Chondrocyte (in vitro differentiated cells): ENCODE measurements around the gene GOLGA6L24. TPM values are rescaled to one million over a fixed set of nuclear protein-coding genes. Genes with fewer than 3 reads are reported as not detected.
A peak's percentile ranks its signal among the peaks of the same experiment; 100 is the strongest.
"Not testable (repeated sequence)": the region's sequence is repeated elsewhere in the genome, so short reads cannot be mapped to it uniquely, and the experiment has no call there.

ENCODE experiments used
- DNase-seq: peaks from one replicate; pipeline ENCODE4 v3.0.0; 2021; ENCODE audit warnings: mixed read lengths, low spot score
- H3K27ac Mint-ChIP-seq: one replicate; pipeline ENCODE4 v1.8.0; 2021; ENCODE audit warnings: mild to moderate bottlenecking, moderate library complexity, mixed read lengths; ENCODE audit not compliant: unreplicated experiment
- H3K27me3 Mint-ChIP-seq: 2 replicates; pipeline ENCODE4 v1.8.0; 2021; ENCODE audit warnings: low read depth, mixed read lengths
- H3K36me3 Mint-ChIP-seq: 2 replicates; pipeline ENCODE4 v1.8.0; 2021; ENCODE audit warnings: low read depth, mixed read lengths
- H3K4me1 Mint-ChIP-seq: 2 replicates; pipeline ENCODE4 v1.8.0; 2021; ENCODE audit warnings: low read depth, mild to moderate bottlenecking, mixed read lengths
- H3K4me3 Mint-ChIP-seq: one replicate; pipeline ENCODE4 v1.8.0; 2021; ENCODE audit warnings: mild to moderate bottlenecking, moderate library complexity, mixed read lengths; ENCODE audit not compliant: unreplicated experiment
- H3K9me3 Mint-ChIP-seq: 2 replicates; pipeline ENCODE4 v1.8.0; 2021; ENCODE audit warnings: low read depth, mixed read lengths
- long read RNA-seq: library from polyadenylated mRNA; stranded (forward); transcript quantifications from one replicate; pipeline ENCODE4 v2.0.0, GENCODE V29; 2021
- total RNA-seq: library from RNA; stranded (reverse); gene quantifications from 3 replicates; pipeline ENCODE4 v1.2.1, GENCODE V29; 2021

GOLGA6L24 gene
- total RNA-seq, result not detected in 3 replicates
- long read RNA-seq, result 0 reads

DNA sequence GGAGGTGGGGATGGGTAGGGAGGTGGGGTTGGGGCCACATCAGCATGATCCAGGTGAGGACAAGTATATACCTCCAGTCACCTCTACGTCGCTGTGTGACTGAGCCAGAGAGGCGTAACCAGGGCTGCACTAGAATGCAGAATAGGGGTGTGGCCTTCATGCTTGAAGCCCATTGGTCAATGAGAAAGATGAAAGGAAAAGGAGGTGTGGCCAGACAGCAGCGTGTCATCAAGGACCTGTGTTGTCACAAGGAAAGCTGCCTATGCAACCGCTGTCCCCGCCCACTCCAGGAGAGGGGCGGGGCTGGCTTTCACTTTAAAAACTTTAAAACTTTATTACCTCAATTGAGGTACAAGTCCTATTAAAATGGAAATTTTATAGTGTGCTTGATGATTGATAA lies at the start of gene GOLGA6L24:
Gene GOLGA6L24 (minus strand): TSS at position 101 of the 400 bp plus-strand sequence. CDS start 61 bp downstream, at position 40.
- H3K27me3 Mint-ChIP-seq, H3K27ac Mint-ChIP-seq, H3K4me3 Mint-ChIP-seq, H3K36me3 Mint-ChIP-seq, DNase-seq, H3K4me1 Mint-ChIP-seq, H3K9me3 Mint-ChIP-seq: not testable (repeated sequence)

GRCh38 chr15:28402774-28403435 lies 45.0 kb upstream of the GOLGA6L24 start:
- not testable (repeated sequence) for H3K9me3 Mint-ChIP-seq, H3K4me3 Mint-ChIP-seq, H3K27me3 Mint-ChIP-seq

GRCh38 chr15:28396022-28396421 lies 38.1 kb upstream of the GOLGA6L24 start:
- not testable (repeated sequence) for H3K27ac Mint-ChIP-seq, H3K9me3 Mint-ChIP-seq, H3K4me1 Mint-ChIP-seq, H3K36me3 Mint-ChIP-seq, H3K27me3 Mint-ChIP-seq, DNase-seq, H3K4me3 Mint-ChIP-seq

More at GRCh38 chr15:28402774-28403435, 45.0 kb upstream of the GOLGA6L24 start:
- H3K27ac Mint-ChIP-seq, DNase-seq, H3K4me1 Mint-ChIP-seq, H3K36me3 Mint-ChIP-seq: not testable (repeated sequence)

GRCh38 chr15:28380053-28380452 lies 22.2 kb upstream of the GOLGA6L24 start:
- not testable (repeated sequence) for H3K9me3 Mint-ChIP-seq, H3K27ac Mint-ChIP-seq, DNase-seq, H3K36me3 Mint-ChIP-seq, H3K27me3 Mint-ChIP-seq, H3K4me1 Mint-ChIP-seq, H3K4me3 Mint-ChIP-seq

DNA sequence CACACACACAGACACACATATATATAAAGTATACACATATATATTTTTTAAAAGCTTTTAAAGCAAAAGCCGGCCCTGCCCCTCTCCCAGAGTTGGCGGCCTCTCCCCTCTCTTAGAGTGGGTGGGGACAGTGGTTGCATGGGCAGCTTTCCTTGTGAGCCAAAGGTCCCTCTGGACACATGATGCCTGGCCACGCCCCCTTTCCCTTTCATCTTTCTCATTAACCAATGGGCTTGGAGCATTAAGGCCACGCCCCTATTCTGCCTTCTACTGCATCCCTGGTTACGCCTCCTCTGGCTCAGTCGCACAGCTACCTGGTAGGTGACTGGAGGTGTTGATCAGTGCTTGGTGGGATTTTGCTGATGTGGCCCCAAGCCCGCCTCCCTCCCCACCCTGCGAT lies 20.5 kb upstream of the GOLGA6L24 start, which contains the start of gene GOLGA8F:
Gene GOLGA8F (plus strand): TSS at position 301 of the 400 bp plus-strand sequence. CDS start 98 bp downstream, at position 399.
- H3K4me1 Mint-ChIP-seq, DNase-seq, H3K36me3 Mint-ChIP-seq, H3K4me3 Mint-ChIP-seq, H3K27me3 Mint-ChIP-seq, H3K9me3 Mint-ChIP-seq, H3K27ac Mint-ChIP-seq: not testable (repeated sequence)

- not testable (repeated sequence) for DNase-seq, H3K27ac Mint-ChIP-seq, H3K9me3 Mint-ChIP-seq, H3K27me3 Mint-ChIP-seq, H3K4me3 Mint-ChIP-seq, H3K4me1 Mint-ChIP-seq, H3K36me3 Mint-ChIP-seq
These were observed 7.6 kb upstream of the GOLGA6L24 start for GRCh38 chr15:28365502-28365901.

GRCh38 chr15:28322129-28322588 lies 35.7 kb downstream of the GOLGA6L24 start, which contains the start of gene HERC2:
TSS of gene HERC2 (minus strand) at chr15:28322179. CDS start at chr15:28321433, 746 bp downstream.
- H3K9me3 Mint-ChIP-seq, DNase-seq: not testable (repeated sequence)

DNA sequence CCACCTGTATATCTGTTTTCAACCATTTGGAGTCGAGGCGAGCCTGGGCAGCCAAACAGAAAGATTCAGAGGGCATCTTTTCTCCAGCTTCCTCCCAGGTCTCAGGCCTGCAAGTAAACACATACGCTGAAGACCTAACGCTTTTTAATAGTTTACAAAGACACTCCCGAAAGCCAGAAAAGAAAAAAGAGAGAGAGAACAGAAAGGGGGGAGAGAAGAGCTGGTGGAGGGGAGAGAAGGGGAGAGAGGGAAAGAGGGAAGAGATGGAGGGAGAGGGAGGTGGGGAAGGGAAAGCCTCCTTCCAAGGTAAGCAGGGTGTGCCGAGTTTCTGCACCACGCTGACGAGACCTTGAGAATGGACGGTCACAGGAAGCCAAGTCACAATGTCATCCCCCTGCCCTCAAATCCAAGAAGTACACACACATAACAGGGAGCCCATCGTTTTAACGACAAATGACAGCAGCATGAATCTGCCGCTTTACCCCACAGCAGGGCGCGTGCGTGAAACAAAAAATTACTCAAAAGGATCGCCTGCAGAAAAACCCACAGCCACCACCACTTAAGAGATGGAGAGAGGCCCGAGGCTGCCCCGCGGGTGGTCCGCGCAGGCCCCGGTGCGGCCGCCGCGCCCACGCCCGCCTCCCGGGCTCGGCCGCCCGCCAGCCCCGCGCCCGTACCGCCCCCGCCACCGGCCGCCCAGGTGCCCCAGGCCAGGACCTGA lies 36.4 kb downstream of the GOLGA6L24 start:
- not testable (repeated sequence) for H3K27me3 Mint-ChIP-seq, H3K9me3 Mint-ChIP-seq, H3K4me1 Mint-ChIP-seq, H3K36me3 Mint-ChIP-seq, DNase-seq
- H3K27ac Mint-ChIP-seq, result peak overlapping the region; percentile 97
- peak overlapping the region; percentile 98 for H3K4me3 Mint-ChIP-seq

More at GRCh38 chr15:28322129-28322588, 35.7 kb downstream of the GOLGA6L24 start, which contains the start of gene HERC2:
- Mint-ChIP-seq H3K4me3 (peak within 1 kb of the TSS; percentile 98), H3K27ac (peak within 1 kb of the TSS; percentile 97)
- not testable (repeated sequence) for H3K4me1 Mint-ChIP-seq, H3K27me3 Mint-ChIP-seq, H3K36me3 Mint-ChIP-seq

- not testable (repeated sequence) for DNase-seq, H3K4me3 Mint-ChIP-seq, H3K27me3 Mint-ChIP-seq, H3K27ac Mint-ChIP-seq, H3K4me1 Mint-ChIP-seq, H3K36me3 Mint-ChIP-seq, H3K9me3 Mint-ChIP-seq
These were observed 38.2 kb downstream of the GOLGA6L24 start for GRCh38 chr15:28319725-28320124.

- not testable (repeated sequence) for H3K27ac Mint-ChIP-seq, H3K27me3 Mint-ChIP-seq, H3K4me3 Mint-ChIP-seq
These were observed 39.1 kb downstream of the GOLGA6L24 start for GRCh38 chr15:28318828-28319227.

DNA sequence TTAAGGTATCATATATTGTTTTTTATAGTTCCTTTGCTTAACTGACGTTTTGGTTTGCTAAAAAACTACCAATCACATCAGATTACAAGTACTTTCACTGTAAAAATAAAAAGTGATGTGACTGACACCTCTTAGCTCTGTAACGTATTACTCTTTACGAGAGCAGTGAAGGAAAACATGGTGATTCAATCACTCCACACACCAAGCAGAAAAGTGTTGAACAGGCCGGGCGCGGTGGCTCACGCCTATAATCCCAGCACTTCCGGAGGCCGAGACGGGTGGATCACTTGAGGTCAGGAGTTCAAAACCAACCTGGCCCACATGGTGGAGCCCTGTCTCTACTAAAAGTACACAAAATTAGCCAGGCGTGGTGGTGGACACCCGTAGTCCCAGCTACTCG lies 39.8 kb downstream of the GOLGA6L24 start:
- not testable (repeated sequence) for H3K9me3 Mint-ChIP-seq

More at GRCh38 chr15:28318828-28319227, 39.1 kb downstream of the GOLGA6L24 start:
- not testable (repeated sequence) for H3K9me3 Mint-ChIP-seq, H3K4me1 Mint-ChIP-seq, DNase-seq
- peaks cover 12% of the 10 kb centered on the region for H3K36me3 Mint-ChIP-seq

GRCh38 chr15:28316958-28317357 lies 40.9 kb downstream of the GOLGA6L24 start:
- H3K9me3 Mint-ChIP-seq, H3K4me1 Mint-ChIP-seq, H3K4me3 Mint-ChIP-seq, H3K27ac Mint-ChIP-seq, H3K27me3 Mint-ChIP-seq, DNase-seq: not testable (repeated sequence)
- peaks cover 13% of the 10 kb centered on the region for H3K36me3 Mint-ChIP-seq

More for the DNA sequence above, 39.8 kb downstream of the GOLGA6L24 start:
- not testable (repeated sequence) for DNase-seq, H3K27me3 Mint-ChIP-seq, H3K4me1 Mint-ChIP-seq, H3K27ac Mint-ChIP-seq, H3K4me3 Mint-ChIP-seq
- peaks cover 12% of the 10 kb centered on the region for H3K36me3 Mint-ChIP-seq
